GM06990 (cell line): Measurements from ENCODE around the gene CHCT1.

Experiments used
- DNase-seq: peaks from one replicate; pipeline ENCODE4 v3.0.0-alpha.2; 2011; ENCODE audit not compliant: insufficient read length; ENCODE audit errors: extremely low read depth
- H3K27me3 ChIP-seq: replicated peaks from 2 replicates; pipeline ENCODE4 v1.6.0; 2011; ENCODE audit warnings: low read length; ENCODE audit not compliant: control insufficient read depth, insufficient read depth
- H3K36me3 ChIP-seq: 2 replicates; pipeline ENCODE4 v1.5.1; 2011; ENCODE audit warnings: low read length; ENCODE audit not compliant: control insufficient read depth, insufficient read depth
- H3K4me3 ChIP-seq: replicated peaks from 2 replicates; pipeline ENCODE4 v1.5.1; 2011; ENCODE audit warnings: low read depth, mild to moderate bottlenecking, control low read depth, low read length
- TF ChIP-seq, protein P1 (sequence below): IDR thresholded peaks from 2 replicates; pipeline ENCODE4 v1.5.1; 2011; ENCODE audit warnings: low read length, control low read depth, mild to moderate bottlenecking, inconsistent platforms; ENCODE audit not compliant: insufficient read depth, poor library complexity, severe bottlenecking

CHCT1 gene

GRCh38 chr17:60451071-60451470 lies 28.8 kb downstream of the CHCT1 start:
- H3K36me3 ChIP-seq, result peaks cover 4% of the 10 kb centered on the region
- H3K4me3 ChIP-seq, result no peak overlapping the region
- DNase-seq, result no peak
- H3K27me3 ChIP-seq, result no peaks in the 10 kb centered on the region
- TF ChIP-seq, protein P1, sequence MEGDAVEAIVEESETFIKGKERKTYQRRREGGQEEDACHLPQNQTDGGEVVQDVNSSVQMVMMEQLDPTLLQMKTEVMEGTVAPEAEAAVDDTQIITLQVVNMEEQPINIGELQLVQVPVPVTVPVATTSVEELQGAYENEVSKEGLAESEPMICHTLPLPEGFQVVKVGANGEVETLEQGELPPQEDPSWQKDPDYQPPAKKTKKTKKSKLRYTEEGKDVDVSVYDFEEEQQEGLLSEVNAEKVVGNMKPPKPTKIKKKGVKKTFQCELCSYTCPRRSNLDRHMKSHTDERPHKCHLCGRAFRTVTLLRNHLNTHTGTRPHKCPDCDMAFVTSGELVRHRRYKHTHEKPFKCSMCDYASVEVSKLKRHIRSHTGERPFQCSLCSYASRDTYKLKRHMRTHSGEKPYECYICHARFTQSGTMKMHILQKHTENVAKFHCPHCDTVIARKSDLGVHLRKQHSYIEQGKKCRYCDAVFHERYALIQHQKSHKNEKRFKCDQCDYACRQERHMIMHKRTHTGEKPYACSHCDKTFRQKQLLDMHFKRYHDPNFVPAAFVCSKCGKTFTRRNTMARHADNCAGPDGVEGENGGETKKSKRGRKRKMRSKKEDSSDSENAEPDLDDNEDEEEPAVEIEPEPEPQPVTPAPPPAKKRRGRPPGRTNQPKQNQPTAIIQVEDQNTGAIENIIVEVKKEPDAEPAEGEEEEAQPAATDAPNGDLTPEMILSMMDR, result no peak

- TF ChIP-seq, protein P1, result no peak
- no peak for DNase-seq
- no peaks in the 10 kb centered on the region for H3K27me3 ChIP-seq
- peaks cover 4% of the 10 kb centered on the region for H3K36me3 ChIP-seq
- no peak overlapping the region for H3K4me3 ChIP-seq
Observed at GRCh38 chr17:60451965-60452364, 29.7 kb downstream of the CHCT1 start.

DNA sequence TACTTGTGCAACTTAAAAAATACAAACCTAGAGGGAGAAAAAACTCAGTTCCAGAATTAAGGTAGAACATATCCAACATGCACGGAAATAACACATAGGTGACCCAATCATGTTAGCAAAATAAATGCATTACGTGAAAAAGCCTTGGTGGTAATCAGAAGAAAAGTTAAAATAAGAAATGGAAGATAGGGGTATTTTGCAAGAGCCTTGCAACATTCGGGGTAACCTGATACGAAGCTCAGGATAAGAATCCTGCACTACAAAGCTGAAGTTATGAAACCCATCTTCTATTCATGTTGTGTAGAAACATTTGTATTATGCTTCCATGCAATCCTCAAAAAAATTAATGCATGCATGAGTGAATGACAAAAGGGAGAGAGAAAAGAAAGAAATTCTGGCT lies 33.1 kb downstream of the CHCT1 start:
- DNase-seq, result no peak
- Histone ChIP-seq H3K36me3 (peaks cover 7% of the 10 kb centered on the region), H3K4me3 (no peak overlapping the region), H3K27me3 (no peaks in the 10 kb centered on the region)
- TF ChIP-seq, protein P1, result no peak

DNA sequence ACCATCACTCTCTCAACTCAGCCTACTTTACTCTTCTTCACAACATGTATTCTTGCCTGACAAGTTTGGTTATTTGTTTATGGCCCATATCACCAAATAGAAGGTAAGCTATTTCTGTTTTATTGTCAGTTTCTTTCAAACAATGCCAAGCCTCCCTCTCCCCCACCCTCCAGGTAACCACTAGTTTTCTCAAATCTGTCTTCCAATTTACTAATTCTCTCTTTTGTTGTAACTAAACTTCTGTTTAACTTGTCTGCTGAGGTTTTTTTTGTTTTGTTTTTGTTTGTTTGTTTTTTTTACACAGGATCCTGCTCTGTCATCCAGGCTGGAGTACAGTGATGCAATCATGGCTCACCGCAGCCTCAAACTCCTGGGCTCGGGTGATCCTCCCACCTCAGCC lies 34.9 kb downstream of the CHCT1 start:
- TF ChIP-seq, protein P1, result no peak

DNA sequence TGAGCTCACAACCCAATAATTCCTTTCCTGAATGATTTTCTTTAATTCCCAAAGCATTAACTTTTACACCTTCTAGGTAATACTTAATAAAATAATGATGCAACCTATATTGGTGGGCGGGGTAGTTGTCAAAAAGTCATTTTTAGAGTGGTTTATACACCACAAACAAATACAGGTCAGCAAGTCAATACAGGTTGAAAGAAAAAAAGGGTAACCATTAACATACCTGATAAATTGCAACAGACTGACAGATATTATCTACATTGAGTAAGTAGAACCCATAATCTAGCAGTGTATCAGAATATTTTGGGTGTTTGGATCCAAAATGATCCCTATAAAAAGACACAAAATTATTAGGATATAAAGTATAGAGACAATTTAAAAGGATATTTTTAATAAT lies 39.3 kb downstream of the CHCT1 start:
- H3K27me3 ChIP-seq, result no peaks in the 10 kb centered on the region
- H3K36me3 ChIP-seq, result peaks cover 4% of the 10 kb centered on the region
- TF ChIP-seq, protein P1, result no peak
- H3K4me3 ChIP-seq, result no peak overlapping the region
- DNase-seq, result no peak

More for the DNA sequence above, 34.9 kb downstream of the CHCT1 start:
- Histone ChIP-seq H3K27me3 (no peaks in the 10 kb centered on the region), H3K36me3 (peaks cover 7% of the 10 kb centered on the region), H3K4me3 (no peak overlapping the region)
- no peak for DNase-seq

DNA sequence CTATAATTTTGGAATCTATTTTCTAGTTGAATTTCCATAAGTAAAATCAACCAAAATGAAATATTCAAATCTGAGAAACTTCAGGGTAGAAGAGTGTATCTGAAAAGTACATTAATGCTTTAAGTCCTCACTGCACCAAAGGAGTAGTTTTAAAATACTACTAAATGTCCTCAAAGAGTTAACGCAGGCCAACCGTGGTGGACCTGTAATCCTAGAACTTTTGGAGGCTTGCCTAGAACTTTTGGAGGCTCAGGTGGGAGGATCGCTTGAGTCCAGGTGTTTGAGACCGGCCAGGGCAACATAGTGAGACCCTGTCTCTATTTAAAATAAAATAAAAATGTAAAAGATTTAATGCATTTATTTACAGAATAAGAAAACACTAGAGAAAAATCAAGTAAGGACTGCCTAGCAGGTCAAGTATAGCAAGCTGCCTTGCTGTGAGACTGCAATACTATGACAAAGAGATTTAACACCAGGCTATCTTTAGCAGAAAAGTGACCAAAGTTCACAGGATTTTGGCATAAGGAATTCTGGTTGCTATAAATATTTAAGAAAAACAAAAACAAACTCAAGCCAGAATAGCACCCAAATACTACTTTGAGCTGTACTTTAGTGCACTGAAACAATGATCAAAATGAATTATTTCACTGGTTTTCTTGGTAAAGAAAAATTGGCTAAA lies 41.0 kb downstream of the CHCT1 start:
- H3K27me3 ChIP-seq, result no peaks in the 10 kb centered on the region
- DNase-seq, result no peak
- peaks cover 2% of the 10 kb centered on the region for H3K36me3 ChIP-seq
- TF ChIP-seq, protein P1, result no peak
- H3K4me3 ChIP-seq, result no peak overlapping the region
